Endodermal cell (in vitro differentiated cells): ENCODE measurements around the gene ZFAND3. TPM values are rescaled to one million over a fixed set of nuclear protein-coding genes. Genes with fewer than 3 reads are reported as not detected.

Experiments used
- DNase-seq: peaks from one replicate; pipeline ENCODE4 v3.0.0-alpha.2; 2017
- H3K27ac ChIP-seq: 2 replicates; pipeline ENCODE4 v1.5.1; 2013; ENCODE audit warnings: mild to moderate bottlenecking, low read depth, low read length, moderate library complexity
- H3K27me3 ChIP-seq: 2 replicates; pipeline ENCODE4 v1.6.1; 2013; ENCODE audit warnings: mild to moderate bottlenecking, low read length, moderate library complexity; ENCODE audit not compliant: insufficient read depth, control insufficient read depth, poor library complexity, severe bottlenecking
- H3K36me3 ChIP-seq: 2 replicates; pipeline ENCODE4 v1.7.0; 2013; ENCODE audit warnings: mild to moderate bottlenecking, low read length, moderate library complexity; ENCODE audit not compliant: control insufficient read depth, insufficient read depth
- H3K4me1 ChIP-seq: one replicate; pipeline ENCODE4 v1.7.0; 2013; ENCODE audit warnings: low read length; ENCODE audit not compliant: control insufficient read depth, insufficient read depth
- H3K4me3 ChIP-seq: 2 replicates; pipeline ENCODE4 v1.5.1; 2013; ENCODE audit warnings: mild to moderate bottlenecking, low read length, moderate library complexity
- H3K9ac ChIP-seq: 2 replicates; pipeline ENCODE4 v1.6.1; 2013; ENCODE audit warnings: mild to moderate bottlenecking, low read length, moderate library complexity; ENCODE audit not compliant: poor library complexity, severe bottlenecking; ENCODE audit errors: extremely low read depth
- H3K9me3 ChIP-seq: 2 replicates; pipeline ENCODE4 v1.6.1; 2013; ENCODE audit warnings: mild to moderate bottlenecking, low read length, moderate library complexity; ENCODE audit not compliant: control insufficient read depth
- H3K27ac Mint-ChIP-seq: 2 replicates; pipeline ENCODE4 v1.8.0; 2020; ENCODE audit warnings: mixed read lengths
- H3K27me3 Mint-ChIP-seq: 2 replicates; pipeline ENCODE4 v1.8.0; 2021; ENCODE audit warnings: mild to moderate bottlenecking, mixed read lengths; ENCODE audit not compliant: insufficient read depth
- H3K36me3 Mint-ChIP-seq: 2 replicates; pipeline ENCODE4 v1.8.0; 2020; ENCODE audit warnings: low read depth, mixed read lengths
- H3K4me1 Mint-ChIP-seq: 2 replicates; pipeline ENCODE4 v1.8.0; 2020; ENCODE audit warnings: mixed read lengths
- H3K4me3 Mint-ChIP-seq: 2 replicates; pipeline ENCODE4 v1.8.0; 2020; ENCODE audit warnings: mild to moderate bottlenecking, moderate library complexity, mixed read lengths
- H3K9me3 Mint-ChIP-seq: 2 replicates; pipeline ENCODE4 v1.8.0; 2020; ENCODE audit warnings: mild to moderate bottlenecking, mixed read lengths
- CTCF ChIP-seq: fragments of 200-600 bp; sonication (generic); conservative IDR thresholded peaks from 2 replicates; pipeline ENCODE4 v1.5.0; 2021; ENCODE audit warnings: antibody characterized with exemption, mild to moderate bottlenecking
- WGBS, 2 experiments: methylation state at CpG; one replicate each; pipeline versions ENCODE4 v1.1.5 to v1.1.7; 2013; ENCODE audit warnings: missing lambda C conversion rate in 2 of 2, mixed read lengths in 1 of 2; ENCODE audit not compliant: insufficient coverage in 1 of 2, insufficient read length in 1 of 2; 5-methylcytosine and 5-hydroxymethylcytosine counted together
- total RNA-seq, 2 donors: library from RNA; stranded (reverse); fragmentation: NEBNext Ultra II Directional in 1 of 2; extraction: Animal tissue kit (Norgen Biotek cat#: 25700) in 1 of 2; gene quantifications; 2 replicates in 1 of 2; 3 replicates in 1 of 2; pipeline ENCODE4 v1.2.1, GENCODE V29; 2021

ZFAND3 gene
- total RNA-seq, 2 donors from 2014 or later, result 67.1 to 86.2 TPM

GRCh38 chr6:38163186-38164130 is 343.9 kb downstream of the ZFAND3 start:
- Mint-ChIP-seq H3K27ac (no peak overlapping the region), H3K4me3 (no peak overlapping the region), H3K27me3 (no peaks in the 10 kb centered on the region), H3K4me1 (peaks cover 13% of the 10 kb centered on the region), H3K9me3 (no peaks in the 10 kb centered on the region), H3K36me3 (peaks cover 22% of the 10 kb centered on the region)
- no peak overlapping the region for H3K4me3 ChIP-seq
- no peaks in the 10 kb centered on the region for H3K27me3 ChIP-seq
- no peak for DNase-seq
- 95 to 96% methylated on average over 8 to 29 of the region's 29 CpGs for WGBS, 2 experiments
- no peaks in the 10 kb centered on the region for H3K9me3 ChIP-seq
- no peaks in the 10 kb centered on the region for H3K36me3 ChIP-seq
- H3K9ac ChIP-seq, result no peak overlapping the region
- H3K27ac ChIP-seq, result no peak overlapping the region
- H3K4me1 ChIP-seq, result no peaks in the 10 kb centered on the region
- no peak for TF ChIP-seq CTCF

- H3K27ac ChIP-seq, result no peak overlapping the region
- H3K27me3 Mint-ChIP-seq, result no peaks in the 10 kb centered on the region
- DNase-seq, result no peak
- H3K9me3 Mint-ChIP-seq, result no peaks in the 10 kb centered on the region
- no peaks in the 10 kb centered on the region for H3K27me3 ChIP-seq
- 95 to 99% methylated on average over 4 to 5 of the region's 6 CpGs for WGBS, 2 experiments
- H3K4me1 Mint-ChIP-seq, result peaks cover 13% of the 10 kb centered on the region
- H3K36me3 ChIP-seq, result no peaks in the 10 kb centered on the region
- H3K4me1 ChIP-seq, result no peaks in the 10 kb centered on the region
- no peak overlapping the region for H3K27ac Mint-ChIP-seq
- H3K9me3 ChIP-seq, result no peaks in the 10 kb centered on the region
- H3K4me3 Mint-ChIP-seq, result no peak overlapping the region
- peaks cover 22% of the 10 kb centered on the region for H3K36me3 Mint-ChIP-seq
- TF ChIP-seq CTCF, result no peak
- H3K4me3 ChIP-seq, result no peak overlapping the region
- no peak overlapping the region for H3K9ac ChIP-seq
These were observed 344.6 kb downstream of the ZFAND3 start for GRCh38 chr6:38164131-38164481.

- Mint-ChIP-seq H3K27ac (no peak overlapping the region), H3K27me3 (no peaks in the 10 kb centered on the region), H3K4me3 (no peak overlapping the region), H3K36me3 (peaks cover 20% of the 10 kb centered on the region), H3K4me1 (peaks cover 14% of the 10 kb centered on the region), H3K9me3 (no peaks in the 10 kb centered on the region)
- no peak overlapping the region for H3K9ac ChIP-seq
- no peak for DNase-seq
- H3K27me3 ChIP-seq, result no peaks in the 10 kb centered on the region
- no peaks in the 10 kb centered on the region for H3K4me1 ChIP-seq
- H3K36me3 ChIP-seq, result no peaks in the 10 kb centered on the region
- TF ChIP-seq CTCF, result no peak
- no peak overlapping the region for H3K27ac ChIP-seq
- H3K9me3 ChIP-seq, result no peaks in the 10 kb centered on the region
- 94 to 100% methylated on average over 9 to 14 of the region's 14 CpGs for WGBS, 2 experiments
- H3K4me3 ChIP-seq, result no peak overlapping the region
These were observed 345.2 kb downstream of the ZFAND3 start for GRCh38 chr6:38164671-38165108.
